ENCODE results near the gene PRKAR1B.
"Not testable (repeated sequence)": the region's sequence is repeated elsewhere in the genome, so short reads cannot be mapped to it uniquely, and the experiment has no call there.

PRKAR1B gene

DNA sequence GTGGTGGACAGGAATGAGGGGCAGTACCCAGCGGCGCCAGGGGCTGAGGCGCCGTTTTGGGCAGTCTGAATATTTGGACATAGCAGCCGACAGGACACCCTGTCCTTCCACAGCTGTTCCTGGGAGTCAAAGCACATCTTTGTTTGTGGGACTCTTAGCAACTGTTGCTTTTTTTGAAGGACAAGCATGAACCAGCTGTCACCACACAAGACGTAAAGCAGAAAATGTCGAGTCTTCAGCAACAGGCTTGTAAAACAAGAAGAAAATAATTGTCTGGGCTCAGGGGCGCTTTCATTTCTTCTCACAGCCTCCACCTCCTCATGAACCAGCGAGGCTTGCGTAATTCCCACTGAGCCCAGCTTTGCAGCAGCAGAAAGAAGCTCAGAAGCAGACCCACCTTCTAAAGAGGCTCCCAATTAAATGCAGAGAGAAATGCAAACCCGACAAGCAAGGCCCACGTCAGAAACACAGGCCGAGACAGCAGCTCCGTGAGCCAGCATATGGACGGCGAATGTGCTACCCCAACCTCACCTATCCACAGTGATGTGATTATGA is 69.4 kb downstream of the PRKAR1B start:
- peak overlapping the region; percentile 81 for H3K9ac ChIP-seq (ENCODE audit: low read depth, low read length)
- peak overlapping the region; percentile 62 for H3K4me2 ChIP-seq (ENCODE audit: low read length)
- no peaks in the 10 kb centered on the region for H3K27me3 ChIP-seq (ENCODE audit: control insufficient read depth, insufficient read depth, low read length)
- H3K4me1 ChIP-seq (ENCODE audit: control insufficient read depth, insufficient read depth, low read length), result peaks cover 18% of the 10 kb centered on the region
- H3K36me3 ChIP-seq (ENCODE audit: insufficient read depth, low read length), result no peaks in the 10 kb centered on the region
- H3K4me3 ChIP-seq (ENCODE audit: low read length), result no peak overlapping the region
- H3K9me3 ChIP-seq (replicated peaks; ENCODE audit: low read length), result no peaks in the 10 kb centered on the region

DNA sequence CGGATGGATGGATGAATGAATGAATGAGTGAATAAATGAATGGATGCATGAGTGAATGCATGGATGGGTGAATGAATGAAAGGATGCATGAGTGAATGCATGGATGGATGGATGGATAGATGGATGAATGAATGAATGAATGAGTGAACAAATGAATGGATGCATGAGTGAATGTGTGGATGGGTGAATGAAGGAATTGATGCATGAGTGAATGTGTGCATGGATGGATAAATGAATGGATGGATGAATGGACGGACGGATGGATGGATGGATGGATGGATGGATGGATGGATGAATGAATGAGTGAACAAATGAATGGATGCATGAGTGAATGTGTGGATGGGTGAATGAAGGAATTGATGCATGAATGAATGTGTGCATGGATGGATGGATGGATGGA is 70.1 kb downstream of the PRKAR1B start:
- H3K9me3 ChIP-seq (replicated peaks; ENCODE audit: low read length); H3K27me3 ChIP-seq (ENCODE audit: control insufficient read depth, insufficient read depth, low read length); H3K4me3 ChIP-seq (ENCODE audit: low read length); H3K9ac ChIP-seq (ENCODE audit: low read depth, low read length); H3K36me3 ChIP-seq (ENCODE audit: insufficient read depth, low read length); H3K4me2 ChIP-seq (ENCODE audit: low read length): not testable (repeated sequence)
- H3K4me1 ChIP-seq (ENCODE audit: control insufficient read depth, insufficient read depth, low read length), result peaks cover 18% of the 10 kb centered on the region

DNA sequence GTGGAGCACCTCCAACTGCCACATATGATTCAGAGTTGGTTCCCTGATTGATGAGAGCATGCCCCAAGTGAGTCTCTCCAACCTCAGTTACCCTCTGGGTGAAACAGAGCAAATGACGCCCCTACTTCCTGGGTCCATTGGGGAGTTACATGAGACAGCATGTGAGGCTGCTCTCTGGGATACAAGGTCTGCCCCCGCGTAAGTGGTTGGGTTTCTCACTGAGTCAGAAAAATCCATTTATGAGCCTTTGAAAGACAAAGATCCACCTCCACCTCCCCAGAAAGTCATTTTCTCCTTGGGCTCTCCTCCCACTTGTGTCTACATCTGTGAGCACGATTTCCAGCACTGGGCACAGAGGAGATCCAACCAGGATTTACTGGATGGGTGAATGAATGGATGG is 71.3 kb downstream of the PRKAR1B start:
- Histone ChIP-seq H3K9me3 (replicated peaks; ENCODE audit: low read length) (no peaks in the 10 kb centered on the region), H3K4me3 (ENCODE audit: low read length) (no peak overlapping the region), H3K36me3 (ENCODE audit: insufficient read depth, low read length) (no peaks in the 10 kb centered on the region), H3K4me1 (ENCODE audit: control insufficient read depth, insufficient read depth, low read length) (peaks cover 18% of the 10 kb centered on the region), H3K9ac (ENCODE audit: low read depth, low read length) (no peak overlapping the region), H3K4me2 (ENCODE audit: low read length) (no peak overlapping the region), H3K27me3 (ENCODE audit: control insufficient read depth, insufficient read depth, low read length) (no peaks in the 10 kb centered on the region)

DNA sequence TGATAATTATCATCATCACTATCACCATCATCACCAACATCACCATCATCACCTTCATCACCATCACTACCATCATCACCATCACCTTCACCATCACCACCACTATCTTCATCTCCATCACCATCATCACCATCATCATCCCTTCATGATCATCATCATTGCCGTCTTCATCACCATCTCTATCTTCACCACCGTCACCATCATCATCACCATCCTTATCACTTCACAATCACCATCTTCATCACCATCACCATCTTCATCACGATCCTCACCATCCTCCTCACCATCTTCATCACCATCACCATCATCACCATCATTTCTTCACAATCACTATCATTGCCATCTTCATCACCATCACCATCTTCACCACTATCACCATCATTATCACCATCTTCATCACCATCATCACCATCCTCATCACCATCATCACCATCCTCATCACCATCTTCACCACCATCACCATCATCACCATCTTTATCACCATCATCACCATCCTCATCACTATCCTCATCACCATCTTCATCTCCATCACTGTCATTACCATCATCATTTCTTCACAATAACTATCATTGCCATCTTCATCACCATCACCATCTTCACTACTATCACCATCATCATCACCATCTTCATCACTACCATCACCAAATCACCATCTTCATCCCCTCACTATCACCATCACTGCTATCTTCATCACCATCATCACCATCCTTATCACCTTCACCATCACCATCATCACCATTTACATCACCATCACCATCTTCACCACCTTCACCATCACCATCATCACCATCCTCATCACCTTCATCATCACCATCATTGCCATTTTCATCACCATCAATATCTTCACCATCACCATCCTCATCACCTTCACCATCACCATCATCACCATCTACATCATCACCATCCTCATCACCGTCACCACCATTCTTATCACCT is 73.0 kb downstream of the PRKAR1B start:
- Histone ChIP-seq H3K9me3 (replicated peaks; ENCODE audit: low read length) (no peaks in the 10 kb centered on the region), H3K9ac (ENCODE audit: low read depth, low read length) (no peak overlapping the region)

DNA sequence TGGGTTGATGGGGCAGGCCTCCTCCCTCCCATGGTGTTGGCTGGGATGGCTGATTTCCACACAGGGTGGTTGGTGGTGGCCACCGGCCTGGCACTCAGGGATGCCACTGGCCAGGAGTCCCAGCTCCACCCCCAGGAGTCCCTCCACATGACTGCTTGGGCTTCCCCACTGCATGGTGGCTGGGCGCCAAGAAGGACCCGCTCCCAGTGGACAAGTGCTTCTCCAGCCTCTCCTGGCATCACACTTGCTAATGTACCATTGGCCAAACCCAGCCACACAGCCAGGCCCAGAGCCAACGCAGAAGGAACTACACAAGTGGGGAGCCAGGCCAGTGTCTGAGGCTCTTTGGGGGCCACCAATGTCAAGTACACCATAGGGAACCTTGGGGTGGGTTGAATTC is 74.2 kb downstream of the PRKAR1B start:
- H3K9me3 ChIP-seq (replicated peaks; ENCODE audit: low read length), result no peaks in the 10 kb centered on the region
- H3K4me1 ChIP-seq (ENCODE audit: control insufficient read depth, insufficient read depth, low read length), result peaks cover 2% of the 10 kb centered on the region
- no peak overlapping the region for H3K9ac ChIP-seq (ENCODE audit: low read depth, low read length)
- H3K36me3 ChIP-seq (ENCODE audit: insufficient read depth, low read length), result no peaks in the 10 kb centered on the region
- no peak overlapping the region for H3K4me3 ChIP-seq (ENCODE audit: low read length)
- H3K27me3 ChIP-seq (ENCODE audit: control insufficient read depth, insufficient read depth, low read length), result no peaks in the 10 kb centered on the region
- H3K4me2 ChIP-seq (ENCODE audit: low read length), result no peak overlapping the region

More for the DNA sequence above, 73.0 kb downstream of the PRKAR1B start:
- H3K27me3 ChIP-seq (ENCODE audit: control insufficient read depth, insufficient read depth, low read length), result no peaks in the 10 kb centered on the region
- H3K4me1 ChIP-seq (ENCODE audit: control insufficient read depth, insufficient read depth, low read length), result peaks cover 13% of the 10 kb centered on the region
- no peaks in the 10 kb centered on the region for H3K36me3 ChIP-seq (ENCODE audit: insufficient read depth, low read length)
- H3K4me2 ChIP-seq (ENCODE audit: low read length), result no peak overlapping the region
- H3K4me3 ChIP-seq (ENCODE audit: low read length), result no peak overlapping the region

DNA sequence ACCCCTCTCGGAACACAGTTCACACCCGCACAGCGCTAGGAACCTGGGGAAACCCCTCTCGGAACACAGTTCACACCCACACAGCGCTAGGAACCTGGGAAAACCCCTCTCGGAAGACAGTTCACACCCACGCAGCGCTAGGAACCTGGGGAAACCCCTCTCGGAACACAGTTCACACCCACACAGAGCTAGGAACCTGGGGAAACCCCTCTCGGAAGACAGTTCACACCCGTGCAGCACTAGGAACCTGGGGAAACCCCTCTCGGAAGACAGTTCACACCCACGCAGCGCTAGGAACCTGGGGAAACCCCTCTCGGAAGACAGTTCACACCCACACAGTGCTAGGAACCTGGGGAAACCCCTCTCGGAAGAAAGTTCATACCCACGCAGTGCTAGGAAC is 74.9 kb downstream of the PRKAR1B start:
- not testable (repeated sequence) for H3K4me3 ChIP-seq (ENCODE audit: low read length); H3K4me1 ChIP-seq (ENCODE audit: control insufficient read depth, insufficient read depth, low read length); H3K4me2 ChIP-seq (ENCODE audit: low read length); H3K27me3 ChIP-seq (ENCODE audit: control insufficient read depth, insufficient read depth, low read length); H3K9me3 ChIP-seq (replicated peaks; ENCODE audit: low read length); H3K9ac ChIP-seq (ENCODE audit: low read depth, low read length); H3K36me3 ChIP-seq (ENCODE audit: insufficient read depth, low read length)

DNA sequence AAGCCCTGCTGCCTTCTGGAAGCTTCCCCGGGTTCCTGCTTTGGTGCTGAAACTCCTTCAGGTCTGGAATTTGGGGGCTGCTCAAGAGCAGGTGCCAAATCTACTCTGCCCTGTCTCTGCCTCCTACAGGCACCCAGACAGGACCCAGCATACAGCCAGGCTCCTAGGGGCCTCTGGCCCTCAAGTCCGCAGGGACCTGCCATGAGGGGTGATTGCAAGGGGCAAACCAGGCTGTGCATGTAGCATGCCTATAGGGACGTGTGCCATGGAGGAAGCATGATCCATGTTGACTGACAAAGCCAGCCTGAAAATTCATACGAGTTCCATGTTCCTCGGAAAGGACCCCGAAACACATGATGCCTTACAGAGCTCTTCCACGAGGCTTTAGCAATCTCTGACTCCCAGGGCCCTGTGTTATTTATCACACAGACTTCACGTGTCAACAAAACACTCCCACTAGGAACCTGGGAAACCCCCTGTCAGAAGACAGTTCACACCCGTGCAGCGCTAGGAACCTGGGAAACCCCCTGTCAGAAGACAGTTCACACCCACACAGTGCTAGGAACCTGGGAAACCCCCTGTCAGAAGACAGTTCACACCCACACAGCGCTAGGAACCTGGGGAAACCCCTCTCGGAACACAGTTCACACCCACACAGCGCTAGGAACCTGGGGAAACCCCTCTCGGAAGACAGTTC is 75.9 kb downstream of the PRKAR1B start:
- Histone ChIP-seq H3K4me1 (ENCODE audit: control insufficient read depth, insufficient read depth, low read length) (no peaks in the 10 kb centered on the region), H3K9me3 (replicated peaks; ENCODE audit: low read length) (no peaks in the 10 kb centered on the region), H3K9ac (ENCODE audit: low read depth, low read length) (no peak overlapping the region), H3K36me3 (ENCODE audit: insufficient read depth, low read length) (no peaks in the 10 kb centered on the region), H3K27me3 (ENCODE audit: control insufficient read depth, insufficient read depth, low read length) (no peaks in the 10 kb centered on the region), H3K4me3 (ENCODE audit: low read length) (no peak overlapping the region), H3K4me2 (ENCODE audit: low read length) (no peak overlapping the region)

DNA sequence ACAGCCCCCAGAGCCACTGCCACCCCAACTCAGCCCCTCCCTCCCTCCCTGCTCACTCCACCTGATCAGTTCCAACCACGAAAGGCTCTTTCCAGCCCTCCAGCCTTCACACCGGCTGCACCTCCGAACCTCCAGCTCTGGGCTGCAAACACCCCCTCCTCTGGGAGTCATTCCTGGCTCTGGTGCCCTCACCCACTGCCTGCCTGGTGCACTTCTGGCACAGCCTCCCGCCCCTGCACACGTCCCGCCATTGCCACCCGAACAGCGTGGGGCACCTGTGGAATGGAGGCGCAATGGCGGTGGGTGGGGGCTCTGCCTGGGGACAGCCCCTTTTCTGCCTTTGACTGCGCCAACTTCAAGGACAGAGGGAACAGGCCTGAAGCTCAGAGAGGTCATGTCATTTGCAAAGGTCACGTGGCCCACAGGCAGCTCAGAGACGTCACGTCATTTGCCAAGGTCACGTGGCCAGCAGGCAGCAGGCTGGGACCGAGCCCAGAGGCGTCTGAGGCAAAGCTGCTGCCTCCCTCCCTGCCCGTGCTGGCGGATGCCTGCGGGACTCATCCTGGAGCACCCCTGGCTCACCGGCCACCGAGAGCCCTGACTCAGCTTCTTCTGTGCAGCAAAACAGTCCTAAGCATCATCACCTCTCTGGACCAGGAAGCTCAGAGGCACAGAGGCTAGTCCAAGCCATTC is 76.6 kb downstream of the PRKAR1B start:
- no peaks in the 10 kb centered on the region for H3K9me3 ChIP-seq (replicated peaks; ENCODE audit: low read length)
- H3K4me1 ChIP-seq (ENCODE audit: control insufficient read depth, insufficient read depth, low read length), result no peaks in the 10 kb centered on the region
- H3K9ac ChIP-seq (ENCODE audit: low read depth, low read length), result no peak overlapping the region
- H3K4me3 ChIP-seq (ENCODE audit: low read length), result no peak overlapping the region
- no peak overlapping the region for H3K4me2 ChIP-seq (ENCODE audit: low read length)
- H3K36me3 ChIP-seq (ENCODE audit: insufficient read depth, low read length), result no peaks in the 10 kb centered on the region
- H3K27me3 ChIP-seq (ENCODE audit: control insufficient read depth, insufficient read depth, low read length), result no peaks in the 10 kb centered on the region

DNA sequence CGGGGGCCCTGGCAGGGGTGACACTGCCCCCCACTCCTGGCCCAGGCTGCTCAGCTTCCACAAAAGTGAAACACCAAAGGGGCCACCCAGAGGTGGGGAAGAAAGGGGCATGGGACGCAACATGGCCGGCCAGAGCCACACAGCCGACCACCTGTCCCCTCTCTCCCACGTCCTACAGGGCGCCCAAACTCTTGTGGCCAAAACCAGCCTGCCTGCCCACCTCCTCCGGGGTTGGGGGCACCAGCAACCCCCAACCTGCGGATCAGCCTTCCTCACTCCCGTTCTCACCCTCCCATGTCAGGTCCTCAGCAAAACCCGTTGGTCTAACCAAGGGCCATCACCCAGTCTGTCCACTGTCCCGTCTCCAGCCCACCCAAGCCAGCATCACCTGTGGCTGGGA is 80.1 kb downstream of the PRKAR1B start:
- H3K27me3 ChIP-seq (ENCODE audit: control insufficient read depth, insufficient read depth, low read length), result no peaks in the 10 kb centered on the region
- no peak overlapping the region for H3K4me2 ChIP-seq (ENCODE audit: low read length)
- no peaks in the 10 kb centered on the region for H3K4me1 ChIP-seq (ENCODE audit: control insufficient read depth, insufficient read depth, low read length)
- no peaks in the 10 kb centered on the region for H3K36me3 ChIP-seq (ENCODE audit: insufficient read depth, low read length)
- H3K9me3 ChIP-seq (replicated peaks; ENCODE audit: low read length), result no peaks in the 10 kb centered on the region
- H3K9ac ChIP-seq (ENCODE audit: low read depth, low read length), result no peak overlapping the region
- H3K4me3 ChIP-seq (ENCODE audit: low read length), result no peak overlapping the region

DNA sequence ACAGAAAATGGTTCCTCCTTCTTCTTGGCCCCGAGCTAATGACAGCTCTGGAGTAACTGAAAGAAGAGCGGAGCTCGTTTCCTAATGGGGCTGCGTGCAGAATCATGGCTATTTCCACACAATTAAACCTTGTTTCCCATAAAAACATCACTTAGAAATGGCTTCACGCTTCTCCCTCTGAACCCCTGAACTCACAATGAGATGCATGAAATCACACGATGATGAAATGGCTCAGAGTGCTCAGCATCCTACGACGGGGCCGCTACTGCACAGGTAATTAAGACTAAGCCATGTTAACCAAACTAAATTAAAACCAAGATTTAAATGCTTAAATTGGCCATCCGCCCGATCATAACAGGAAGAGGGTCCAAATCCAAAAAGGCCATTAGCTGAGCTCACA is 80.6 kb downstream of the PRKAR1B start:
- no peak overlapping the region for H3K4me3 ChIP-seq (ENCODE audit: low read length)

DNA sequence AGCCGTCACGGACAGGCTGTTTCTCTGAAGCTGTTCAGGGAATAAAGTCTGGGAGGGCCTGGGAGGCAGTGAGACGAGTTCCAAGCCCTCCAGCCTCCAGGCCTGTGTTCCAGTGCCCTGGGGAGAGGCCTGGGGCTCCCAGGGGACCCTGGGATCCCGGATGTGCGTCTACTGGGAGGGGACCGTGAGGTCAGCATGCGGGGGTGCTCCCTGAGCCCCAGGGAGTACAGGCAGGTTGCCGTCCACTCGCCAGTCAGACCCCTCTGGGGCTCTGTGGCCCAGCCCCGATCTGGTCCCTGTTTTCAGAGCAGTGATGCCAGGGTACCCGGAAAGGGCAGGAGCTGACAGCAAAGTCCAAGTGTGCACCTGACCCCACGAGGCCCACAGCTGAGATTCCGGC is 81.5 kb downstream of the PRKAR1B start:
- Histone ChIP-seq H3K4me3 (ENCODE audit: low read length) (no peak overlapping the region), H3K4me1 (ENCODE audit: control insufficient read depth, insufficient read depth, low read length) (no peaks in the 10 kb centered on the region), H3K9ac (ENCODE audit: low read depth, low read length) (no peak overlapping the region), H3K36me3 (ENCODE audit: insufficient read depth, low read length) (no peaks in the 10 kb centered on the region), H3K9me3 (replicated peaks; ENCODE audit: low read length) (no peaks in the 10 kb centered on the region), H3K4me2 (ENCODE audit: low read length) (no peak overlapping the region), H3K27me3 (ENCODE audit: control insufficient read depth, insufficient read depth, low read length) (no peaks in the 10 kb centered on the region)

More for the DNA sequence above, 80.6 kb downstream of the PRKAR1B start:
- H3K27me3 ChIP-seq (ENCODE audit: control insufficient read depth, insufficient read depth, low read length), result no peaks in the 10 kb centered on the region
- no peaks in the 10 kb centered on the region for H3K9me3 ChIP-seq (replicated peaks; ENCODE audit: low read length)
- H3K9ac ChIP-seq (ENCODE audit: low read depth, low read length), result no peak overlapping the region
- no peaks in the 10 kb centered on the region for H3K4me1 ChIP-seq (ENCODE audit: control insufficient read depth, insufficient read depth, low read length)
- H3K4me2 ChIP-seq (ENCODE audit: low read length), result no peak overlapping the region
- no peaks in the 10 kb centered on the region for H3K36me3 ChIP-seq (ENCODE audit: insufficient read depth, low read length)
